Naive thymus-derived CD8-positive, alpha-beta T cell (primary cell): Measurements from ENCODE around the gene RFPL2. TPM values are rescaled to one million over a fixed set of nuclear protein-coding genes. Genes with fewer than 3 reads are reported as not detected.
A peak's percentile ranks its signal among the peaks of the same experiment; 100 is the strongest.
"Not testable (repeated sequence)": the region's sequence is repeated elsewhere in the genome, so short reads cannot be mapped to it uniquely, and the experiment has no call there.

Source experiments
- ATAC-seq, 2 donors: fragments of 150-1000 bp; cut with Tn5 transposase in 1 of 2; sonication (Bioruptor Pico), chemical (Tn5 transposase) in 1 of 2; 1 replicate in 1 of 2; 2 replicates in 1 of 2; pipeline ENCODE4 v1.10.0; 2021; ENCODE audit warnings: mild to moderate bottlenecking in 2 of 2, moderate library complexity in 2 of 2
- POLR2A ChIA-PET: fragments of 350-600 bp; sonication (Branson Sonifier 250); formaldehyde crosslinking; loops from one replicate; lab custom pipeline; 2021; ENCODE audit warnings: antibody characterized with exemption; lab: Charles Lee
- DNase-seq, 10 donors: peaks; one replicate each; pipeline versions ENCODE4 v3.0.0 to v3.0.0-alpha.2; 2020 to 2022
- H3K27ac Mint-ChIP-seq, 10 donors: one replicate each; pipeline ENCODE4 v1.8.0; 2020 to 2022; ENCODE audit warnings: mild to moderate bottlenecking in 10 of 10, mixed read lengths in 10 of 10, moderate library complexity in 4 of 10, inconsistent platforms in 1 of 10
- H3K27me3 Mint-ChIP-seq, 5 donors: one replicate each; pipeline ENCODE4 v1.8.0; 2021 to 2022; ENCODE audit warnings: mixed read lengths in 5 of 5
- H3K36me3 Mint-ChIP-seq, 3 donors: one replicate each; pipeline ENCODE4 v1.8.0; 2020 to 2022; ENCODE audit warnings: mixed read lengths in 3 of 3, mild to moderate bottlenecking in 2 of 3, inconsistent platforms in 1 of 3
- H3K4me1 Mint-ChIP-seq, 4 donors: one replicate each; pipeline ENCODE4 v1.8.0; 2021 to 2022; ENCODE audit warnings: mixed read lengths in 4 of 4
- H3K4me3 Mint-ChIP-seq, 10 donors: one replicate each; pipeline ENCODE4 v1.8.0; 2020 to 2022; ENCODE audit warnings: mild to moderate bottlenecking in 10 of 10, mixed read lengths in 10 of 10, moderate library complexity in 6 of 10, inconsistent platforms in 1 of 10
- H3K9me3 Mint-ChIP-seq, 9 donors: one replicate each; pipeline ENCODE4 v1.8.0; 2020 to 2022; ENCODE audit warnings: mixed read lengths in 9 of 9, mild to moderate bottlenecking in 3 of 9, inconsistent platforms in 1 of 9, moderate library complexity in 1 of 9
- polyA plus RNA-seq, 3 donors: library from polyadenylated mRNA; unstranded; fragments of 300-500 nt; fragmentation: Illumina TruSeq; gene quantifications; one replicate each; pipeline ENCODE4 v1.2.3, GENCODE V29; 2021
- total RNA-seq, 8 experiments: library from RNA in 2 of 8; stranded (reverse) in 2 of 8; gene quantifications; one replicate each; pipeline ENCODE4 v1.2.3 and lab custom pipeline; 2021 to 2026

RFPL2 gene
- total and polyA plus RNA-seq, 5 experiments from 2014 or later, result 0.69 to 2.4 (median 0.81) TPM; not detected in 2

GRCh38 chr22:32150647-32151046, 54.2 kb downstream of the RFPL2 start:
- ATAC-seq, H3K27me3 Mint-ChIP-seq, DNase-seq, H3K27ac Mint-ChIP-seq, POLR2A ChIA-PET, H3K4me3 Mint-ChIP-seq: not testable (repeated sequence)
- Mint-ChIP-seq H3K36me3 (peaks cover 0 to 12% (median 9%) of the 10 kb centered on the region in 3 donors), H3K4me1 (peaks cover 0 to 10% (median 1%) of the 10 kb centered on the region in 4 donors), H3K9me3 (peaks cover 0 to 20% (median 9%) of the 10 kb centered on the region in 9 donors)

GRCh38 chr22:32148372-32148771, 56.5 kb downstream of the RFPL2 start:
- H3K27ac Mint-ChIP-seq, H3K27me3 Mint-ChIP-seq, POLR2A ChIA-PET, ATAC-seq, DNase-seq, H3K4me3 Mint-ChIP-seq: not testable (repeated sequence)
- Mint-ChIP-seq H3K9me3 (peaks cover 0 to 20% (median 9%) of the 10 kb centered on the region in 9 donors), H3K36me3 (peaks cover 0 to 12% (median 9%) of the 10 kb centered on the region in 3 donors), H3K4me1 (peaks cover 9 to 29% (median 13%) of the 10 kb centered on the region in 4 donors)

GRCh38 chr22:32147128-32147527, 57.7 kb downstream of the RFPL2 start:
- Mint-ChIP-seq H3K36me3 (peaks cover 0 to 12% (median 9%) of the 10 kb centered on the region in 3 donors), H3K4me1 (peaks cover 11 to 35% (median 18%) of the 10 kb centered on the region in 4 donors), H3K9me3 (peaks cover 0 to 20% (median 9%) of the 10 kb centered on the region in 9 donors)
- H3K27me3 Mint-ChIP-seq, H3K27ac Mint-ChIP-seq, DNase-seq, ATAC-seq, POLR2A ChIA-PET, H3K4me3 Mint-ChIP-seq: not testable (repeated sequence)

- POLR2A ChIA-PET, result interaction anchor here (0.6 kb wide), 1 partner anchor 329 kb away, joined by 3 read pairs; no protein-coding TSS in a partner anchor
- peaks cover 0 to 3% (median 2%) of the 10 kb centered on the region in 5 donors for H3K27me3 Mint-ChIP-seq
- DNase-seq, result peak in 2 of 10 donors; percentile 30 to 42
- peaks cover 0 to 20% (median 9%) of the 10 kb centered on the region in 9 donors for H3K9me3 Mint-ChIP-seq
- H3K36me3 Mint-ChIP-seq, result peaks cover 0 to 12% (median 9%) of the 10 kb centered on the region in 3 donors
- peak; percentile 57 to 74 for ATAC-seq
- peak overlapping the region in 8 of 10 donors; percentile 1 to 74 (median 56) for H3K27ac Mint-ChIP-seq
- H3K4me1 Mint-ChIP-seq, result peaks cover 11 to 37% (median 21%) of the 10 kb centered on the region in 4 donors
- peak overlapping the region in 2 of 10 donors; percentile 23 to 27 for H3K4me3 Mint-ChIP-seq
Observed at GRCh38 chr22:32144496-32145274, 60.2 kb downstream of the RFPL2 start.

- ATAC-seq (no peak), DNase-seq (no peak)
- H3K4me1 Mint-ChIP-seq, result peaks cover 18 to 42% (median 27%) of the 10 kb centered on the region in 4 donors
- POLR2A ChIA-PET, result no interaction called here
- peaks cover 0 to 12% (median 7%) of the 10 kb centered on the region in 9 donors for H3K9me3 Mint-ChIP-seq
- peaks cover 0 to 6% (median 3%) of the 10 kb centered on the region in 3 donors for H3K36me3 Mint-ChIP-seq
- peak overlapping the region in 6 of 10 donors; percentile 4 to 80 (median 50) for H3K27ac Mint-ChIP-seq
- no peaks in the 10 kb centered on the region for H3K27me3 Mint-ChIP-seq
- H3K4me3 Mint-ChIP-seq, result no peak overlapping the region
Observed at GRCh38 chr22:32142600-32142999, 62.3 kb downstream of the RFPL2 start.

- H3K27me3 Mint-ChIP-seq, POLR2A ChIA-PET, H3K9me3 Mint-ChIP-seq, H3K36me3 Mint-ChIP-seq, H3K4me3 Mint-ChIP-seq, DNase-seq: not testable (repeated sequence)
- ATAC-seq, result peak in 1 of 2 donors; percentile 62
- peak overlapping the region in 1 of 10 donors; percentile 60 for H3K27ac Mint-ChIP-seq
- peaks cover 21 to 45% (median 32%) of the 10 kb centered on the region in 4 donors for H3K4me1 Mint-ChIP-seq
Observed at GRCh38 chr22:32140688-32141087, 64.2 kb downstream of the RFPL2 start.

Other genes starting within 250 kb of the RFPL2 start
- gene SLC5A1, start 161.8 kb downstream of the RFPL2 start, total RNA-seq, result not detected
- gene SLC5A1, start 161.8 kb downstream of the RFPL2 start, polyA plus RNA-seq, result not detected
- not detected for gene C22orf42, start 45.8 kb downstream of the RFPL2 start, total RNA-seq
- gene C22orf42, start 45.8 kb downstream of the RFPL2 start, polyA plus RNA-seq, result not detected
- gene SLC5A4, start 50.3 kb upstream of the RFPL2 start, total RNA-seq, result not detected
- gene SLC5A4, start 50.3 kb upstream of the RFPL2 start, polyA plus RNA-seq, result not detected
- gene RFPL3, start 152.8 kb upstream of the RFPL2 start, total RNA-seq, result not detected
- gene RFPL3, start 152.8 kb upstream of the RFPL2 start, polyA plus RNA-seq, result not detected
- gene RTCB, start 207.2 kb upstream of the RFPL2 start, total RNA-seq, result 10 to 100 TPM; 54.7 to 57.9 TPM
- gene RTCB, start 207.2 kb upstream of the RFPL2 start, polyA plus RNA-seq, result 100 to 1,000 TPM; 103 to 109 (median 106) TPM